Activated T-cell treated with anti-CD3 and anti-CD28 coated beads, Interleukin-2, amount 50 U/mL, for 24 hours (primary cell): ENCODE data around the gene FNBP1.

ENCODE experiments used
- DNase-seq: peaks from one replicate; pipeline ENCODE4 v3.0.0-alpha.2; 2020
- H3K27ac Mint-ChIP-seq: 2 replicates; pipeline ENCODE4 v1.8.0; 2020; ENCODE audit warnings: mild to moderate bottlenecking, mixed read lengths
- H3K27me3 Mint-ChIP-seq: 2 replicates; pipeline ENCODE4 v1.8.0; 2020; ENCODE audit warnings: mixed read lengths
- H3K36me3 Mint-ChIP-seq: 2 replicates; pipeline ENCODE4 v1.8.0; 2020; ENCODE audit warnings: low read depth, mixed read lengths
- H3K4me1 Mint-ChIP-seq: 2 replicates; pipeline ENCODE4 v1.8.0; 2020; ENCODE audit warnings: low read depth, mixed read lengths
- H3K4me3 Mint-ChIP-seq: 2 replicates; pipeline ENCODE4 v1.8.0; 2020; ENCODE audit warnings: mild to moderate bottlenecking, moderate library complexity, mixed read lengths
- H3K9me3 Mint-ChIP-seq: 2 replicates; pipeline ENCODE4 v1.8.0; 2020; ENCODE audit warnings: mixed read lengths

FNBP1 gene

GRCh38 chr9:130054325-130054786 lies 11.4 kb upstream of the FNBP1 start:
- H3K4me1 Mint-ChIP-seq: peaks cover 42% of the 10 kb centered on the region
- H3K9me3 Mint-ChIP-seq: no peaks in the 10 kb centered on the region
- peak overlapping the region; percentile 94 for H3K27ac Mint-ChIP-seq
- peak overlapping the region; percentile 95 for H3K4me3 Mint-ChIP-seq
- peaks cover 39% of the 10 kb centered on the region for H3K36me3 Mint-ChIP-seq
- no peaks in the 10 kb centered on the region for H3K27me3 Mint-ChIP-seq
- no peak for DNase-seq

- Mint-ChIP-seq H3K27ac (peak within 1 kb of the TSS; percentile 94), H3K9me3 (no peaks in the 10 kb centered on the region)
- peak; percentile 89 for DNase-seq
These were observed 10.7 kb upstream of the FNBP1 start, which contains the start of gene GPR107 for GRCh38 chr9:130053504-130054324. GPR107 (plus strand) TSS chr9:130053906; CDS start chr9:130053933, 27 bp downstream.

GRCh38 chr9:130053109-130053503 lies 10.1 kb upstream of the FNBP1 start:
- no peaks in the 10 kb centered on the region for H3K9me3 Mint-ChIP-seq
- peak overlapping the region; percentile 94 for H3K27ac Mint-ChIP-seq
- H3K4me1 Mint-ChIP-seq: peaks cover 38% of the 10 kb centered on the region

More at GRCh38 chr9:130053504-130054324, 10.7 kb upstream of the FNBP1 start, which contains the start of gene GPR107:
- H3K36me3 Mint-ChIP-seq: peaks cover 32% of the 10 kb centered on the region
- peak within 1 kb of the TSS; percentile 95 for H3K4me3 Mint-ChIP-seq
- H3K4me1 Mint-ChIP-seq: peaks cover 41% of the 10 kb centered on the region
- H3K27me3 Mint-ChIP-seq: no peaks in the 10 kb centered on the region

GRCh38 chr9:130051855-130052254 lies 8.9 kb upstream of the FNBP1 start:
- H3K27me3 Mint-ChIP-seq: no peaks in the 10 kb centered on the region
- H3K36me3 Mint-ChIP-seq: peaks cover 23% of the 10 kb centered on the region
- peaks cover 34% of the 10 kb centered on the region for H3K4me1 Mint-ChIP-seq
- peak overlapping the region; percentile 88 for H3K27ac Mint-ChIP-seq
- DNase-seq: no peak
- H3K4me3 Mint-ChIP-seq: peak overlapping the region; percentile 95
- H3K9me3 Mint-ChIP-seq: no peaks in the 10 kb centered on the region

More at GRCh38 chr9:130053109-130053503, 10.1 kb upstream of the FNBP1 start:
- Mint-ChIP-seq H3K4me3 (peak overlapping the region; percentile 95), H3K27me3 (no peaks in the 10 kb centered on the region), H3K36me3 (peaks cover 27% of the 10 kb centered on the region)
- DNase-seq: no peak

GRCh38 chr9:130050462-130050861 lies 7.5 kb upstream of the FNBP1 start:
- Mint-ChIP-seq H3K9me3 (no peaks in the 10 kb centered on the region), H3K27me3 (no peaks in the 10 kb centered on the region), H3K27ac (peak overlapping the region; percentile 45), H3K36me3 (peaks cover 22% of the 10 kb centered on the region), H3K4me3 (no peak overlapping the region), H3K4me1 (peaks cover 39% of the 10 kb centered on the region)
- DNase-seq: no peak

- no peaks in the 10 kb centered on the region for H3K9me3 Mint-ChIP-seq
- H3K27ac Mint-ChIP-seq: peak overlapping the region; percentile 45
- H3K36me3 Mint-ChIP-seq: peaks cover 19% of the 10 kb centered on the region
- H3K4me3 Mint-ChIP-seq: no peak overlapping the region
- peaks cover 41% of the 10 kb centered on the region for H3K4me1 Mint-ChIP-seq
- no peaks in the 10 kb centered on the region for H3K27me3 Mint-ChIP-seq
- no peak for DNase-seq
These were observed 6.6 kb upstream of the FNBP1 start for GRCh38 chr9:130049431-130050210.

GRCh38 chr9:130045725-130046450 lies 2.9 kb upstream of the FNBP1 start:
- Mint-ChIP-seq H3K27me3 (no peaks in the 10 kb centered on the region), H3K27ac (peak overlapping the region; percentile 16), H3K36me3 (peaks cover 18% of the 10 kb centered on the region), H3K4me1 (peaks cover 37% of the 10 kb centered on the region), H3K4me3 (no peak overlapping the region), H3K9me3 (no peaks in the 10 kb centered on the region)
- no peak for DNase-seq

GRCh38 chr9:130043654-130044623 lies 950 bp upstream of the FNBP1 start:
- Mint-ChIP-seq H3K36me3 (peaks cover 30% of the 10 kb centered on the region), H3K9me3 (no peaks in the 10 kb centered on the region), H3K27ac (peak overlapping the region; percentile 95), H3K27me3 (no peaks in the 10 kb centered on the region), H3K4me1 (peaks cover 40% of the 10 kb centered on the region), H3K4me3 (peak overlapping the region; percentile 88)
- no peak for DNase-seq

GRCh38 chr9:130042406-130042884 lies 544 bp downstream of the FNBP1 start:
- H3K27me3 Mint-ChIP-seq: no peaks in the 10 kb centered on the region
- H3K27ac Mint-ChIP-seq: peak overlapping the region; percentile 97
- DNase-seq: no peak
- peak overlapping the region; percentile 97 for H3K4me3 Mint-ChIP-seq
- no peaks in the 10 kb centered on the region for H3K9me3 Mint-ChIP-seq
- H3K4me1 Mint-ChIP-seq: peaks cover 49% of the 10 kb centered on the region
- peaks cover 40% of the 10 kb centered on the region for H3K36me3 Mint-ChIP-seq

GRCh38 chr9:130041648-130042405 lies 1.2 kb downstream of the FNBP1 start:
- H3K27ac Mint-ChIP-seq: peak overlapping the region; percentile 97
- H3K36me3 Mint-ChIP-seq: peaks cover 46% of the 10 kb centered on the region
- no peak for DNase-seq
- no peaks in the 10 kb centered on the region for H3K27me3 Mint-ChIP-seq
- H3K9me3 Mint-ChIP-seq: no peaks in the 10 kb centered on the region
- H3K4me1 Mint-ChIP-seq: peaks cover 55% of the 10 kb centered on the region
- peak overlapping the region; percentile 97 for H3K4me3 Mint-ChIP-seq

GRCh38 chr9:130040984-130041647 lies 1.9 kb downstream of the FNBP1 start:
- DNase-seq: no peak
- Mint-ChIP-seq H3K4me1 (peaks cover 62% of the 10 kb centered on the region), H3K36me3 (peaks cover 52% of the 10 kb centered on the region), H3K4me3 (peak overlapping the region; percentile 97), H3K9me3 (no peaks in the 10 kb centered on the region), H3K27ac (peak overlapping the region; percentile 97), H3K27me3 (no peaks in the 10 kb centered on the region)

- Mint-ChIP-seq H3K36me3 (peaks cover 65% of the 10 kb centered on the region), H3K27me3 (no peaks in the 10 kb centered on the region), H3K9me3 (no peaks in the 10 kb centered on the region), H3K27ac (peak overlapping the region; percentile 99), H3K4me3 (peak overlapping the region; percentile 97), H3K4me1 (peaks cover 64% of the 10 kb centered on the region)
- no peak for DNase-seq
These were observed 3.4 kb downstream of the FNBP1 start for GRCh38 chr9:130039528-130040147.
